K562 (cell line): ENCODE results near the gene B3GLCT. TPM values are rescaled to one million over a fixed set of nuclear protein-coding genes. Genes with fewer than 3 reads are reported as not detected.

ENCODE experiments used
- ATAC-seq: fragments of 200-7000 bp; cut with Tn5 transposase; 3 replicates; pipeline ENCODE4 v1.9.1; 2020; ENCODE audit warnings: moderate library complexity
- BruUV-seq: library from RNA; stranded (reverse); fragments of 400-500 nt; replicated peaks from 2 replicates; lab custom pipeline; 2021; lab: Mats Ljungman, UMichigan
- CTCF ChIA-PET: fragments of 300-600 bp; formaldehyde crosslinking; extraction: SDS; loops from one replicate; lab custom pipeline; 2021; ENCODE audit warnings: low intra/inter-chr PET ratio; lab: Yijun Ruan, JAX
- POLR2A ChIA-PET: fragments of 300-600, 350-650 bp; sonication (Branson Sonifier 250); formaldehyde crosslinking; extraction: SDS; loops from one replicate; lab custom pipeline; 2021; ENCODE audit warnings: antibody characterized with exemption, inconsistent platforms; lab: Yijun Ruan, JAX
- DNase-seq, 4 experiments: peaks; one replicate each; pipeline versions ENCODE4 v3.0.0 to v3.0.0-alpha.2; 2011 to 2018; ENCODE audit warnings: low spot score in 3 of 4, mixed read lengths in 3 of 4; ENCODE audit errors: extremely low read depth in 1 of 4
- FAIRE-seq: peaks from 2 replicates; lab custom pipeline; 2011; peaks lifted over from hg19 to GRCh38; lab: Jason Lieb, UNC
- H2AFZ ChIP-seq: 2 replicates; pipeline ENCODE4 v1.6.0; 2011; ENCODE audit warnings: low read depth, low read length, control low read depth, inconsistent platforms
- H3K27ac ChIP-seq: fragments of 200-600 bp; 3 replicates; pipeline ENCODE4 v1.8.0; 2011; ENCODE audit warnings: low read depth, mild to moderate bottlenecking, control low read depth, inconsistent platforms, low read length, moderate library complexity, mixed read lengths; ENCODE audit errors: extremely low read depth
- H3K27me3 ChIP-seq, 2 experiments: fragments of 300-600 bp in 1 of 2; 2 replicates in 1 of 2; 3 replicates in 1 of 2; pipeline versions ENCODE4 v1.6.0 to v1.8.0; 2011; ENCODE audit warnings: inconsistent platforms in 2 of 2, low read length in 2 of 2, mild to moderate bottlenecking in 1 of 2, mixed read lengths in 1 of 2, moderate library complexity in 1 of 2; ENCODE audit not compliant: control insufficient read depth in 2 of 2, insufficient read depth in 2 of 2
- H3K36me3 ChIP-seq: fragments of 300-600 bp; 3 replicates; pipeline ENCODE4 v1.8.0; 2011; ENCODE audit warnings: mild to moderate bottlenecking, low read length, inconsistent platforms; ENCODE audit not compliant: control insufficient read depth, insufficient read depth
- H3K4me1 ChIP-seq, 2 experiments: fragments of 200-600 bp in 1 of 2; replicated peaks in 1 of 2; 2 replicates in 1 of 2; 3 replicates in 1 of 2; pipeline versions ENCODE4 v1.5.1 to v1.8.0; 2011; ENCODE audit warnings: inconsistent platforms in 2 of 2, low read length in 2 of 2, mild to moderate bottlenecking in 1 of 2, mixed read lengths in 1 of 2, moderate library complexity in 1 of 2; ENCODE audit not compliant: control insufficient read depth in 2 of 2, insufficient read depth in 2 of 2
- H3K4me2 ChIP-seq: 2 replicates; pipeline ENCODE4 v1.6.1; 2011; ENCODE audit warnings: low read length, control low read depth, inconsistent platforms, mixed read lengths; ENCODE audit not compliant: insufficient read depth
- H3K4me3 ChIP-seq: fragments of 200-600 bp; sonication (generic), shearing (Covaris generic); 2 replicates; pipeline ENCODE4 v1.5.1; 2016; ENCODE audit warnings: control low read depth, inconsistent platforms
- H3K79me2 ChIP-seq: fragments of 200-600 bp; 3 replicates; pipeline ENCODE4 v1.8.0; 2011; ENCODE audit warnings: low read length, inconsistent platforms; ENCODE audit not compliant: control insufficient read depth, insufficient read depth
- H3K9ac ChIP-seq, 2 experiments: 2 replicates each; pipeline versions ENCODE4 v1.6.0 to v1.6.1; 2011; ENCODE audit warnings: low read depth in 2 of 2, low read length in 2 of 2, control low read depth in 1 of 2, inconsistent platforms in 1 of 2, mild to moderate bottlenecking in 1 of 2, mixed read lengths in 1 of 2; ENCODE audit not compliant: insufficient read depth in 1 of 2
- H3K9me1 ChIP-seq: one replicate; pipeline ENCODE4 v1.6.0; 2011; ENCODE audit warnings: inconsistent platforms, mild to moderate bottlenecking, low read length, moderate library complexity; ENCODE audit not compliant: control insufficient read depth, insufficient read depth
- H3K9me3 ChIP-seq: replicated peaks from 2 replicates; pipeline ENCODE4 v1.5.1; 2011; ENCODE audit warnings: low read depth, low read length, inconsistent platforms; ENCODE audit not compliant: control insufficient read depth, insufficient read depth
- H4K20me1 ChIP-seq: replicated peaks from 2 replicates; pipeline ENCODE4 v1.6.1; 2011; ENCODE audit warnings: low read length, inconsistent platforms, mixed read lengths; ENCODE audit not compliant: control insufficient read depth, insufficient read depth
- ATF7 ChIP-seq: fragments of 450-650 bp; IDR thresholded peaks from 2 replicates; pipeline ENCODE4 v1.7.1; 2014; ENCODE audit warnings: mild to moderate bottlenecking, moderate library complexity
- BRCA1 ChIP-seq, 2 experiments: fragments of 450-650 bp in 1 of 2; sonication (generic) in 1 of 2; formaldehyde crosslinking in 1 of 2; IDR thresholded peaks; 2 replicates each; pipeline versions ENCODE4 v1.5.0 to v1.6.1; 2017 to 2020; ENCODE audit warnings: mild to moderate bottlenecking in 1 of 2, missing genetic modification reagents in 1 of 2
- CBFA2T2 ChIP-seq: fragments of 450-650 bp; conservative IDR thresholded peaks from 2 replicates; pipeline ENCODE4 v1.6.1; 2017; ENCODE audit warnings: mild to moderate bottlenecking
- CEBPG ChIP-seq, 3 experiments: fragments of 200-800 bp in 1 of 3; sonication (Bioruptor generic) in 1 of 3; sonication (generic) in 1 of 3; formaldehyde crosslinking in 1 of 3; IDR thresholded peaks in 2 of 3; conservative IDR thresholded peaks in 1 of 3; 2 replicates each; pipeline versions ENCODE4 v1.6.1 to v1.8.0; 2016 to 2022; ENCODE audit warnings: missing compliant biosample characterization in 2 of 3, missing genetic modification characterization in 2 of 3, mild to moderate bottlenecking in 1 of 3, missing genetic modification reagents in 1 of 3
- EHMT2 ChIP-seq: fragments of 450-650 bp; IDR thresholded peaks from 2 replicates; pipeline ENCODE4 v1.6.1; 2018; ENCODE audit warnings: antibody characterized with exemption
- FOXK1 ChIP-seq: sonication (generic); formaldehyde crosslinking; IDR thresholded peaks from 2 replicates; pipeline ENCODE4 v1.8.0; 2022; ENCODE audit warnings: missing genetic modification reagents, mild to moderate bottlenecking, borderline replicate concordance
- FOXK2 ChIP-seq, 2 experiments: fragments of 450-650 bp; IDR thresholded peaks in 1 of 2; conservative IDR thresholded peaks in 1 of 2; 2 replicates each; pipeline ENCODE4 v1.6.1; 2016; ENCODE audit warnings: low read depth in 2 of 2, mild to moderate bottlenecking in 1 of 2
- GABPA ChIP-seq: fragments of 200-800 bp; sonication (Bioruptor generic); conservative IDR thresholded peaks from 2 replicates; pipeline ENCODE4 v1.6.1; 2016; ENCODE audit warnings: low read depth, missing genetic modification characterization, missing compliant biosample characterization
- GATAD2A ChIP-seq: fragments of 450-650 bp; IDR thresholded peaks from 2 replicates; pipeline ENCODE4 v1.6.1; 2017
- HSF4 ChIP-seq: fragments of 250-450 bp; sonication (Bioruptor Pico); IDR thresholded peaks from 2 replicates; pipeline ENCODE4 v2.1.2; 2022; ENCODE audit warnings: mild to moderate bottlenecking, moderate library complexity, borderline replicate concordance
- MEIS2 ChIP-seq: fragments of 450-650 bp; IDR thresholded peaks from 2 replicates; pipeline ENCODE4 v1.6.1; 2014; ENCODE audit warnings: mild to moderate bottlenecking; ENCODE audit not compliant: partially characterized antibody
- TBL1XR1 ChIP-seq, 2 experiments: IDR thresholded peaks; 2 replicates each; pipeline ENCODE4 v1.6.1; 2012; ENCODE audit warnings: improper control_type of control experiment in 2 of 2, low read length in 2 of 2, mild to moderate bottlenecking in 1 of 2
- TEAD4 ChIP-seq, 2 experiments: sonication (generic) in 1 of 2; formaldehyde crosslinking in 1 of 2; IDR thresholded peaks; 2 replicates each; pipeline versions ENCODE4 v1.6.1 to v1.8.0; 2012 to 2022; ENCODE audit warnings: borderline replicate concordance in 1 of 2, inconsistent platforms in 1 of 2, low read length in 1 of 2, mild to moderate bottlenecking in 1 of 2, missing genetic modification reagents in 1 of 2
- ZBTB7A ChIP-seq: IDR thresholded peaks from 2 replicates; pipeline ENCODE4 v1.6.1; 2011; ENCODE audit warnings: low read depth, mild to moderate bottlenecking, low read length, moderate library complexity, borderline replicate concordance; ENCODE audit not compliant: control insufficient read depth
- ZNF140 ChIP-seq: fragments of 250-450 bp; sonication (Bioruptor Pico); IDR thresholded peaks from 2 replicates; pipeline ENCODE4 v1.8.0; 2021; ENCODE audit warnings: moderate library complexity, mild to moderate bottlenecking, inconsistent platforms
- ZNF274 ChIP-seq: IDR thresholded peaks from 2 replicates; pipeline ENCODE4 v1.6.1; 2011; ENCODE audit warnings: low read depth, mild to moderate bottlenecking, low read length, moderate library complexity, borderline replicate concordance
- ZNF282 ChIP-seq: sonication (generic); formaldehyde crosslinking; IDR thresholded peaks from 2 replicates; pipeline ENCODE4 v1.8.1; 2023; ENCODE audit warnings: missing genetic modification reagents
- WGBS: fragments of 100-300 bp; shearing (Covaris generic); methylation state at CpG from one replicate; pipeline ENCODE4 v1.1.6; 2016; ENCODE audit warnings: low coverage, mixed read lengths; ENCODE audit not compliant: insufficient coverage; ENCODE audit errors: missing lambda C conversion rate; 5-methylcytosine and 5-hydroxymethylcytosine counted together
- in situ Hi-C: fragments of 300-500 bp; cut with MboI; formaldehyde crosslinking; loops from 4 replicates; pipeline ENCODE4 v1.15.0; 2018; ENCODE audit warnings: inconsistent platforms, mixed read lengths
- intact Hi-C: fragments of 100-400 bp; cut with micrococcal nuclease; formaldehyde crosslinking; loops from 2 replicates; pipeline ENCODE4 v1.14.2; 2022
- polyA plus RNA-seq, 8 experiments: library from polyadenylated mRNA; depleted of rRNA in 4 of 8; stranded (reverse) in 5 of 8; unstranded in 3 of 8; fragments of >200 nt; fragmentation: Nextera tagmentation in 2 of 8; fragmentation: Illumina TruSeq in 1 of 8; extraction: Ambion mirVana in 2 of 8; extraction: Trizol in 1 of 8; gene quantifications; 2 replicates each; pipeline versions ENCODE4 v1.2.1 to v1.2.3, GENCODE V29; 2011 to 2014; ENCODE audit warnings: inconsistent platforms in 1 of 8, missing spikeins in 1 of 8
- total RNA-seq, 7 experiments: library from RNA; depleted of rRNA in 6 of 7; stranded (reverse); fragments of >200 nt in 6 of 7; fragmentation: Illumina TruSeq in 2 of 7; extraction: Trizol in 2 of 7; gene quantifications; 2 replicates each; pipeline versions ENCODE4 v1.2.1 to v1.2.3, GENCODE V29; 2011 to 2021; ENCODE audit warnings: low replicate concordance in 1 of 7
- TF ChIP-seq, protein P1 (sequence below): fragments of 200-800 bp; sonication (Bioruptor generic); IDR thresholded peaks from 2 replicates; pipeline ENCODE4 v1.6.1; 2016; ENCODE audit warnings: missing genetic modification characterization, missing compliant biosample characterization

Gene B3GLCT
- total and polyA plus RNA-seq, 9 of the 15 experiments (the other 6 are each of a cell fraction or from before 2014, with no cell fraction given), result 1.1 to 5.1 (median 2.9) TPM

GRCh38 chr13:31204592-31204991, 4.8 kb downstream of the B3GLCT start:
- peak overlapping the region; percentile 52 for H3K4me2 ChIP-seq
- ChIA-PET CTCF (no interaction called here), POLR2A (no interaction called here)
- intact Hi-C loops (loop anchor here (5.0 kb wide), 1 partner anchor 42 kb away; the partner anchor contains the start of gene HSPH1), in situ Hi-C loops (no loop called here)
- H3K36me3 ChIP-seq, result no peaks in the 10 kb centered on the region
- DNase-seq (peak; percentile 55 to 83 (median 69)), FAIRE-seq (peak; percentile 91), ATAC-seq (peak; percentile 75)
- H3K9ac ChIP-seq, result 0 out of 4 replicates have a peak overlapping the region, but pooled peaks of 1 of the 2 experiments have one; percentile 4
- BruUV-seq, result no TSS peak
- peak overlapping the region; percentile 75 for H2AFZ ChIP-seq
- H3K27me3 ChIP-seq, result no peaks in the 10 kb centered on the region
- no peaks in the 10 kb centered on the region for H3K9me1 ChIP-seq
- no peaks in the 10 kb centered on the region for H3K9me3 ChIP-seq
- peak overlapping the region; percentile 59; the same call in 1 of the 3 replicates for H3K27ac ChIP-seq
- peaks cover 13 to 14% of the 10 kb centered on the region in 2 experiments; a peak in 4 of 5 replicates for H3K4me1 ChIP-seq
- H4K20me1 ChIP-seq, result no peaks in the 10 kb centered on the region
- H3K79me2 ChIP-seq, result peaks cover 5% of the 10 kb centered on the region; the same call in 2 of the 3 replicates
- 0% methylated on average over 1 of the region's 1 CpG for WGBS
- no peak overlapping the region for H3K4me3 ChIP-seq
- TF ChIP-seq, protein P1, sequence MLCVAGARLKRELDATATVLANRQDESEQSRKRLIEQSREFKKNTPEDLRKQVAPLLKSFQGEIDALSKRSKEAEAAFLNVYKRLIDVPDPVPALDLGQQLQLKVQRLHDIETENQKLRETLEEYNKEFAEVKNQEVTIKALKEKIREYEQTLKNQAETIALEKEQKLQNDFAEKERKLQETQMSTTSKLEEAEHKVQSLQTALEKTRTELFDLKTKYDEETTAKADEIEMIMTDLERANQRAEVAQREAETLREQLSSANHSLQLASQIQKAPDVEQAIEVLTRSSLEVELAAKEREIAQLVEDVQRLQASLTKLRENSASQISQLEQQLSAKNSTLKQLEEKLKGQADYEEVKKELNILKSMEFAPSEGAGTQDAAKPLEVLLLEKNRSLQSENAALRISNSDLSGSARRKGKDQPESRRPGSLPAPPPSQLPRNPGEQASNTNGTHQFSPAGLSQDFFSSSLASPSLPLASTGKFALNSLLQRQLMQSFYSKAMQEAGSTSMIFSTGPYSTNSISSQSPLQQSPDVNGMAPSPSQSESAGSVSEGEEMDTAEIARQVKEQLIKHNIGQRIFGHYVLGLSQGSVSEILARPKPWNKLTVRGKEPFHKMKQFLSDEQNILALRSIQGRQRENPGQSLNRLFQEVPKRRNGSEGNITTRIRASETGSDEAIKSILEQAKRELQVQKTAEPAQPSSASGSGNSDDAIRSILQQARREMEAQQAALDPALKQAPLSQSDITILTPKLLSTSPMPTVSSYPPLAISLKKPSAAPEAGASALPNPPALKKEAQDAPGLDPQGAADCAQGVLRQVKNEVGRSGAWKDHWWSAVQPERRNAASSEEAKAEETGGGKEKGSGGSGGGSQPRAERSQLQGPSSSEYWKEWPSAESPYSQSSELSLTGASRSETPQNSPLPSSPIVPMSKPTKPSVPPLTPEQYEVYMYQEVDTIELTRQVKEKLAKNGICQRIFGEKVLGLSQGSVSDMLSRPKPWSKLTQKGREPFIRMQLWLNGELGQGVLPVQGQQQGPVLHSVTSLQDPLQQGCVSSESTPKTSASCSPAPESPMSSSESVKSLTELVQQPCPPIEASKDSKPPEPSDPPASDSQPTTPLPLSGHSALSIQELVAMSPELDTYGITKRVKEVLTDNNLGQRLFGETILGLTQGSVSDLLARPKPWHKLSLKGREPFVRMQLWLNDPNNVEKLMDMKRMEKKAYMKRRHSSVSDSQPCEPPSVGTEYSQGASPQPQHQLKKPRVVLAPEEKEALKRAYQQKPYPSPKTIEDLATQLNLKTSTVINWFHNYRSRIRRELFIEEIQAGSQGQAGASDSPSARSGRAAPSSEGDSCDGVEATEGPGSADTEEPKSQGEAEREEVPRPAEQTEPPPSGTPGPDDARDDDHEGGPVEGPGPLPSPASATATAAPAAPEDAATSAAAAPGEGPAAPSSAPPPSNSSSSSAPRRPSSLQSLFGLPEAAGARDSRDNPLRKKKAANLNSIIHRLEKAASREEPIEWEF (CRISPR knock-in tag), result no peak
- TF ChIP-seq EHMT2 (no peak), ZBTB7A (no peak), CEBPG (CRISPR knock-in tag; IDR thresholded peaks at IDR 0.05) (no peak), CEBPG (tag; conservative IDR thresholded peaks at IDR 0.05 in 1 of 2, IDR thresholded peaks at IDR 0.05 in 1 of 2) (no peak), TEAD4 (IDR thresholded peaks at IDR 0.05; ENCODE audit: low read length) (peak; percentile 61), TEAD4 (CRISPR knock-in tag; IDR thresholded peaks at IDR 0.05; ENCODE audit: borderline replicate concordance) (no peak), FOXK2 (conservative IDR thresholded peaks at IDR 0.05 in 1 of 2, IDR thresholded peaks at IDR 0.05 in 1 of 2; ENCODE audit: low read depth in 2 of 2) (peak; percentile 71 to 78), ZNF282 (CRISPR knock-in tag) (no peak), CBFA2T2 (peak; percentile 60), ZNF274 (no peak), ZNF140 (CRISPR knock-in tag) (no peak), HSF4 (CRISPR knock-in tag) (no peak), BRCA1 (IDR thresholded peaks at IDR 0.05) (no peak), BRCA1 (CRISPR knock-in tag; IDR thresholded peaks at IDR 0.05) (no peak), TBL1XR1 (IDR thresholded peaks at IDR 0.05; ENCODE audit: low read length in 2 of 2) (peak in 1 of 2 experiments; percentile 35; a peak in 1 of 4 replicates), ATF7 (peak; percentile 36; the same call in 1 of the 2 replicates), FOXK1 (CRISPR knock-in tag) (no peak), GATAD2A (0 out of 2 replicates have a peak, but pooled peaks have one; percentile 33), GABPA (no peak), MEIS2 (peak; percentile 97)
